Stomach (tissue), 9 donors: ENCODE measurements around the gene RGS8. TPM values are rescaled to one million over a fixed set of nuclear protein-coding genes. Genes with fewer than 3 reads are reported as not detected.
A peak's percentile ranks its signal among the peaks of the same experiment; 100 is the strongest.

ENCODE experiments used
- DNase-seq, 2 donors: peaks; one replicate each; pipeline versions ENCODE4 v3.0.0 to v3.0.0-alpha.2; 2013 to 2019
- H3K27ac ChIP-seq, 5 donors: fragments of 200-600 bp in 4 of 5; sonication (generic) in 4 of 5; one replicate each; pipeline ENCODE4 v1.5.1; 2013 to 2019; ENCODE audit warnings: mild to moderate bottlenecking in 1 of 5, moderate library complexity in 1 of 5
- H3K27me3 ChIP-seq, 3 donors: fragments of 200-600 bp; sonication (generic); one replicate each; pipeline ENCODE4 v1.5.1; 2017 to 2019; ENCODE audit warnings: mixed run types in 1 of 3
- H3K36me3 ChIP-seq, 4 donors: fragments of 200-600 bp; sonication (generic); 1 replicate in 3 of 4; 2 replicates in 1 of 4; pipeline ENCODE4 v1.5.1; 2016 to 2019
- H3K4me1 ChIP-seq, 4 donors: fragments of 200-600 bp; sonication (generic); one replicate each; pipeline ENCODE4 v1.5.1; 2016 to 2019
- H3K4me3 ChIP-seq, 4 donors: fragments of 200-600 bp; sonication (generic) in 3 of 4; one replicate each; pipeline ENCODE4 v1.5.1; 2016 to 2019; ENCODE audit warnings: mild to moderate bottlenecking in 1 of 4
- H3K9me3 ChIP-seq, 4 donors: fragments of 200-600 bp; sonication (generic); one replicate each; pipeline ENCODE4 v1.5.1; 2016 to 2019
- EP300 ChIP-seq: sonication (generic); formaldehyde crosslinking; IDR thresholded peaks from one replicate; pipeline ENCODE4 v1.6.1; 2017; ENCODE audit warnings: antibody characterized with exemption
- POLR2A ChIP-seq, 4 donors: fragments of 450-650 bp; IDR thresholded peaks; one replicate each; pipeline ENCODE4 v1.6.1; 2016; ENCODE audit warnings: antibody characterized with exemption in 4 of 4, control low read depth in 2 of 4, mild to moderate bottlenecking in 1 of 4, moderate library complexity in 1 of 4
- POLR2AphosphoS5 ChIP-seq, 3 donors: sonication (generic); formaldehyde crosslinking; IDR thresholded peaks; one replicate each; pipeline ENCODE4 v1.6.1; 2016; ENCODE audit warnings: antibody characterized with exemption in 3 of 3
- WGBS, 5 donors: extraction: QIAGEN DNeasy Blood & Tissue Kit in 3 of 5; methylation state at CpG; one replicate each; pipeline versions ENCODE4 v1.1.5 to v1.1.7; 2013 to 2018; 5-methylcytosine and 5-hydroxymethylcytosine counted together
- intact Hi-C: fragments of 100-400 bp; cut with DNase I; formaldehyde crosslinking; loops from one replicate; pipeline ENCODE4 v1.15.1; 2023; ENCODE audit warnings: low total_unique reads
- polyA plus RNA-seq, 3 donors: library from polyadenylated mRNA; stranded (reverse); fragments of 200-250 nt; gene quantifications; one replicate each; pipeline ENCODE4 v1.2.3, GENCODE V29; 2013
- total RNA-seq, 5 donors: library from RNA; depleted of rRNA; stranded (reverse); fragments of >200 nt; gene quantifications; one replicate each; pipeline versions ENCODE4 v1.1.0 to v1.2.3, GENCODE V29; 2014 to 2016
- TF ChIP-seq, protein P1 (sequence below), 7 experiments: fragments of 450-650 bp in 4 of 7; fragments of 200-600 bp in 3 of 7; sonication (generic) in 3 of 7; IDR thresholded peaks; one replicate each; pipeline ENCODE4 v1.5.1; 2016 to 2019; ENCODE audit warnings: antibody characterized with exemption in 7 of 7, control low read depth in 2 of 7, mild to moderate bottlenecking in 1 of 7
- donor health status: healthy with polysubstance abuse.
- donor health status: Bipolar disorder and iron deficiency.
- donor health status: healthy.

RGS8 gene
- total and polyA plus RNA-seq, 8 donors: not detected

- TF ChIP-seq POLR2AphosphoS5 (IDR thresholded peaks at IDR 0.05) (no peak), EP300 (no peak), POLR2A (IDR thresholded peaks at IDR 0.05) (no peak)
- TF ChIP-seq, protein P1, sequence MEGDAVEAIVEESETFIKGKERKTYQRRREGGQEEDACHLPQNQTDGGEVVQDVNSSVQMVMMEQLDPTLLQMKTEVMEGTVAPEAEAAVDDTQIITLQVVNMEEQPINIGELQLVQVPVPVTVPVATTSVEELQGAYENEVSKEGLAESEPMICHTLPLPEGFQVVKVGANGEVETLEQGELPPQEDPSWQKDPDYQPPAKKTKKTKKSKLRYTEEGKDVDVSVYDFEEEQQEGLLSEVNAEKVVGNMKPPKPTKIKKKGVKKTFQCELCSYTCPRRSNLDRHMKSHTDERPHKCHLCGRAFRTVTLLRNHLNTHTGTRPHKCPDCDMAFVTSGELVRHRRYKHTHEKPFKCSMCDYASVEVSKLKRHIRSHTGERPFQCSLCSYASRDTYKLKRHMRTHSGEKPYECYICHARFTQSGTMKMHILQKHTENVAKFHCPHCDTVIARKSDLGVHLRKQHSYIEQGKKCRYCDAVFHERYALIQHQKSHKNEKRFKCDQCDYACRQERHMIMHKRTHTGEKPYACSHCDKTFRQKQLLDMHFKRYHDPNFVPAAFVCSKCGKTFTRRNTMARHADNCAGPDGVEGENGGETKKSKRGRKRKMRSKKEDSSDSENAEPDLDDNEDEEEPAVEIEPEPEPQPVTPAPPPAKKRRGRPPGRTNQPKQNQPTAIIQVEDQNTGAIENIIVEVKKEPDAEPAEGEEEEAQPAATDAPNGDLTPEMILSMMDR (IDR thresholded peaks at IDR 0.05): no peak
- H3K4me1 ChIP-seq: peaks cover 0 to 18% (median 10%) of the 10 kb centered on the region in 4 donors
- H3K36me3 ChIP-seq: no peaks in the 10 kb centered on the region
- no peak overlapping the region for H3K4me3 ChIP-seq
- H3K27ac ChIP-seq: no peak overlapping the region
- WGBS, 5 donors: 88 to 100% (median 93%) methylated on average over 1 of the region's 1 CpG
- DNase-seq: no peak
- no peaks in the 10 kb centered on the region for H3K27me3 ChIP-seq
- intact Hi-C loops: no loop called here
- no peaks in the 10 kb centered on the region for H3K9me3 ChIP-seq
Measured at GRCh38 chr1:182709225-182709764, 24.9 kb upstream of the RGS8 start.

GRCh38 chr1:182707122-182707521, 22.7 kb upstream of the RGS8 start:
- 21 to 40% (median 30%) methylated on average over 1 of the region's 1 CpG for WGBS, 5 donors
- H3K4me3 ChIP-seq: no peak overlapping the region

DNA sequence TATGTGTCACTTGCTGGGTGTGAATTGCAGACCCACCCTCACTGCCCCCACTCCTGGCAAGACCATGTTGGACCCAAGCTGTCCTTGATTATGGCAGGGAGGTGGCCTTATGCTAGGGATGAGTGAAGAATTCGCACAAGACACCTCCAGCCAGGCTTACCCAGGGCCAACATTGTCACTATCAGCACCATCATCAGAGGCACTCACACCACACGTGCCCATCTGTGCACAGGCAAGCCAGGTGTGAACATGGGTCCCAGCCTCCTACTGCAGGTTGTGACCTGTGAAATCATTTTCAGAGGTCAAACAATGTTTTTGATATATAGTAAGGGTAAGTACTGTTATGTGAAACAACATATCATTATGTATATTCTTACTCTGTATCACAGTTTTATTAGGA, 20.3 kb upstream of the RGS8 start:
- 74 to 90% (median 81%) methylated on average over 2 of the region's 2 CpGs for WGBS, 5 donors

More at GRCh38 chr1:182707122-182707521, 22.7 kb upstream of the RGS8 start:
- Histone ChIP-seq H3K27me3 (no peaks in the 10 kb centered on the region), H3K9me3 (no peaks in the 10 kb centered on the region), H3K27ac (no peak overlapping the region), H3K36me3 (no peaks in the 10 kb centered on the region), H3K4me1 (peaks cover 0 to 33% (median 20%) of the 10 kb centered on the region in 4 donors)
- DNase-seq: peak in 1 of 2 donors; percentile 78
- intact Hi-C loops: no loop called here
- TF ChIP-seq, protein P1 (IDR thresholded peaks at IDR 0.05): no peak
- peak in 2 of 3 donors; percentile 12 to 32 for TF ChIP-seq POLR2AphosphoS5 (IDR thresholded peaks at IDR 0.05)

DNA sequence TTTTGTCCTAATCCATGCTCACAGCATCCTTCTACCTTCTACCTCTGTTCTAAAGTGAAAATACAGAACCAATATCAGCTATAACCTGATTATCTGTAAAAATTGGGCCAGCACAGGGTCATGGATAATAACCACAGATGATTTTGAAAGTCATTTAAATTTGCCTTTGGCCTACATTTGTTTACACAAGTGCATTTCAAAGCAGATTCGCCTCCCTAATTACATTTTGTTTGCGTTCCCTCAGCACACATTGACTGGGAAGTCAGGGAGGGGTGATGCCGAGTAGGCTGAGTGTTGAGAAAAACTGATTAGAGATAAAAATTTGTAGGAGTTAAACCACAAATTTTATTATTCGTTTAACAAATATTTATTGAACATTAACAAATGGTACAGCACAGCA, 19.2 kb upstream of the RGS8 start:
- intact Hi-C loops: no loop called here
- peak in 1 of 2 donors; percentile 26 for DNase-seq

More for the DNA sequence above, 20.3 kb upstream of the RGS8 start:
- TF ChIP-seq EP300: no peak
- TF ChIP-seq, protein P1 (IDR thresholded peaks at IDR 0.05): no peak
- no peak for TF ChIP-seq POLR2A (IDR thresholded peaks at IDR 0.05)
- no peak for TF ChIP-seq POLR2AphosphoS5 (IDR thresholded peaks at IDR 0.05)
- Histone ChIP-seq H3K36me3 (no peaks in the 10 kb centered on the region), H3K4me3 (no peak overlapping the region), H3K27me3 (peaks cover 0 to under 1% (median 0%) of the 10 kb centered on the region in 3 donors), H3K4me1 (peaks cover 0 to 35% (median 22%) of the 10 kb centered on the region in 4 donors), H3K9me3 (no peaks in the 10 kb centered on the region), H3K27ac (no peak overlapping the region)
- no peak for DNase-seq
- intact Hi-C loops: no loop called here

More for the DNA sequence above, 19.2 kb upstream of the RGS8 start:
- Histone ChIP-seq H3K9me3 (no peaks in the 10 kb centered on the region), H3K27ac (no peak overlapping the region), H3K27me3 (peaks cover 0 to 5% (median 0%) of the 10 kb centered on the region in 3 donors), H3K36me3 (no peaks in the 10 kb centered on the region), H3K4me3 (no peak overlapping the region), H3K4me1 (peaks cover 0 to 46% (median 26%) of the 10 kb centered on the region in 4 donors)
- 26 to 45% (median 37%) methylated on average over 4 of the region's 4 CpGs for WGBS, 5 donors
- TF ChIP-seq POLR2AphosphoS5 (IDR thresholded peaks at IDR 0.05): peak in 1 of 3 donors; percentile 61
- no peak for TF ChIP-seq EP300
